ENCODE measurements around the gene KLK14. TPM values are rescaled to one million over a fixed set of nuclear protein-coding genes. Genes with fewer than 3 reads are reported as not detected.

KLK14 gene
- total RNA-seq, 4 donors from 2014 or later, result 1.1 to 6.6 TPM; not detected in 2

DNA sequence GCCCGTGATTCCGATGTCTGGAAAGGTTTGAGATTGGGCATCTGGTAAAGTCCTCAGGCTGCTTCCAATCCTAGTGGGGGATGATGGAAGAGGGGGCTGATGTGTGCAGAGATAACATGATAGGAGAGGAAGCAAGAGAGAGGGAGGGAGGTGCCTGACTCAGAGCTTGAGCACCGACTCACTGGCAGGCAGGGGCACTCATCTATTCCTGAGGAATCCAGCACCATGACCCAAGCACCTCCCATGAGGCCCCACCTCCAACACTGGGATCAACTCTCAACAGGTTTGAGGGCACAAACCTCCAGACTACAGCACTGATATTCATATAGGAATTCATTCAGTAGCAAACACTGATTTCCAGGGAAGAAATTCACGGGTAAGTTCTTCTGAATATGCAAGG is 36.4 kb upstream of the KLK14 start:
- H3K27ac ChIP-seq, result no peak overlapping the region
- no peaks in the 10 kb centered on the region for H3K36me3 ChIP-seq
- DNase-seq, result no peak
- H3K4me3 ChIP-seq, result no peak overlapping the region
- no peaks in the 10 kb centered on the region for H3K4me1 ChIP-seq
- H3K9me3 ChIP-seq, result no peaks in the 10 kb centered on the region
- H3K27me3 ChIP-seq, result no peaks in the 10 kb centered on the region
- TF ChIP-seq POLR2A (IDR thresholded peaks at IDR 0.05), result no peak
- TF ChIP-seq, protein P1, sequence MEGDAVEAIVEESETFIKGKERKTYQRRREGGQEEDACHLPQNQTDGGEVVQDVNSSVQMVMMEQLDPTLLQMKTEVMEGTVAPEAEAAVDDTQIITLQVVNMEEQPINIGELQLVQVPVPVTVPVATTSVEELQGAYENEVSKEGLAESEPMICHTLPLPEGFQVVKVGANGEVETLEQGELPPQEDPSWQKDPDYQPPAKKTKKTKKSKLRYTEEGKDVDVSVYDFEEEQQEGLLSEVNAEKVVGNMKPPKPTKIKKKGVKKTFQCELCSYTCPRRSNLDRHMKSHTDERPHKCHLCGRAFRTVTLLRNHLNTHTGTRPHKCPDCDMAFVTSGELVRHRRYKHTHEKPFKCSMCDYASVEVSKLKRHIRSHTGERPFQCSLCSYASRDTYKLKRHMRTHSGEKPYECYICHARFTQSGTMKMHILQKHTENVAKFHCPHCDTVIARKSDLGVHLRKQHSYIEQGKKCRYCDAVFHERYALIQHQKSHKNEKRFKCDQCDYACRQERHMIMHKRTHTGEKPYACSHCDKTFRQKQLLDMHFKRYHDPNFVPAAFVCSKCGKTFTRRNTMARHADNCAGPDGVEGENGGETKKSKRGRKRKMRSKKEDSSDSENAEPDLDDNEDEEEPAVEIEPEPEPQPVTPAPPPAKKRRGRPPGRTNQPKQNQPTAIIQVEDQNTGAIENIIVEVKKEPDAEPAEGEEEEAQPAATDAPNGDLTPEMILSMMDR (IDR thresholded peaks at IDR 0.05), result no peak

GRCh38 chr19:51116736-51117286 is 34.1 kb upstream of the KLK14 start:
- no peak for TF ChIP-seq POLR2A (IDR thresholded peaks at IDR 0.05)
- TF ChIP-seq, protein P1 (IDR thresholded peaks at IDR 0.05), result no peak
- DNase-seq, result no peak
- Histone ChIP-seq H3K4me3 (no peak overlapping the region), H3K27ac (no peak overlapping the region), H3K9me3 (no peaks in the 10 kb centered on the region), H3K36me3 (no peaks in the 10 kb centered on the region), H3K27me3 (no peaks in the 10 kb centered on the region), H3K4me1 (no peaks in the 10 kb centered on the region)

DNA sequence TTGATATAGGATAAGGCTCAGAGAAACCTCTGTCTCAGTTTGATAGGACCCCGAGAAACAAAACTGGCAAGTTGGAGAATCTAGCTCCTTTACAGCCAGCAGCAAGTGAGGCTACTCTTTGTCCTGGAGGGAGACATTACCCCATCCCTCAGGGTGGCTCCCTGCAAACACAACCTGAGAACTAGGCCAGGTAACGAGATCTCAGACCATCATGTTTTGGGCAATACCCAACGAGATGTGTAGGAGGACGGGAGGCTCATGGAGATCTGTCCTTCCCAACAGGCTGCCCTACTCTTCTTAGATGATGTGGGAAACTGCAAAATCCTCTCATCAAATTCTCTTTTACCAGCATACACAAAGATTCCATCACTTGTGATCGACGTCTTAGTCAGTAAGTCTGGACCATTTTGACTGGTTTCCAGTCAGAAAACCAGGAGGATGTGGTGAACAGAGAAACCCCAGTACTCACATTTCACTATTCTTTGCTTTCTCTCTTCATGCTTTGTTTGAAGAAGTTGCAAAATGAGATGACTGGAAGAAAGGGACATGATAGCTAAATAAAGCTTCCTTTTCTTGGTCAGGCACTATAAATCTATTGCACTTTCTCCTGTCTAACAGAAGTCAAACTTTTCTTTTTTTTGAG is 31.5 kb upstream of the KLK14 start:
- no peak overlapping the region for H3K27ac ChIP-seq
- H3K4me1 ChIP-seq, result no peaks in the 10 kb centered on the region
- no peaks in the 10 kb centered on the region for H3K36me3 ChIP-seq
- H3K4me3 ChIP-seq, result no peak overlapping the region
- no peak for DNase-seq
- no peaks in the 10 kb centered on the region for H3K27me3 ChIP-seq
- TF ChIP-seq POLR2A (IDR thresholded peaks at IDR 0.05), result no peak
- TF ChIP-seq, protein P1 (IDR thresholded peaks at IDR 0.05), result no peak
- no peaks in the 10 kb centered on the region for H3K9me3 ChIP-seq

- no peaks in the 10 kb centered on the region for H3K36me3 ChIP-seq
- DNase-seq, result no peak
- no peak overlapping the region for H3K4me3 ChIP-seq
- TF ChIP-seq POLR2A (IDR thresholded peaks at IDR 0.05), result no peak
- TF ChIP-seq, protein P1 (IDR thresholded peaks at IDR 0.05), result peak in 1 of 6 experiments; percentile 10
- H3K4me1 ChIP-seq, result peaks cover 0 to 16% (median 3%) of the 10 kb centered on the region in 4 donors
- no peaks in the 10 kb centered on the region for H3K27me3 ChIP-seq
- no peak overlapping the region for H3K27ac ChIP-seq
- no peaks in the 10 kb centered on the region for H3K9me3 ChIP-seq
These were observed 28.9 kb upstream of the KLK14 start for GRCh38 chr19:51111606-51112005.

DNA sequence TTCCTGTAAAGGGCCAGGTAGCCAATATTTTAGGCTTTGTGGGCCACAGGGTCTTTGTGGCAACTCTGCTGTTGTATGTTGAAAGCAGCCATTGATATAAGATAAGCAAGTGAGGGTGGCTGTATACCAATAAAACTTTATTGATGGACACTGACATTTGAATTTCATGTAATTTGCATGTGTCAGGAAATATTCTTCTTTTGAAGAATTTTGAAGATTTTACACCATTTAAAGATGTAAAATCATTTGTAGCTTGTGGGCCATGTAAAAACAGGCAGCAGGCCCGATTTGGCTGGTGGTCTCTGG is 27.9 kb upstream of the KLK14 start:
- no peaks in the 10 kb centered on the region for H3K27me3 ChIP-seq
- no peak overlapping the region for H3K4me3 ChIP-seq
- TF ChIP-seq, protein P1 (IDR thresholded peaks at IDR 0.05), result no peak
- no peak for TF ChIP-seq POLR2A (IDR thresholded peaks at IDR 0.05)
- no peaks in the 10 kb centered on the region for H3K36me3 ChIP-seq
- no peak overlapping the region for H3K27ac ChIP-seq
- DNase-seq, result no peak
- no peaks in the 10 kb centered on the region for H3K9me3 ChIP-seq
- peaks cover 0 to 16% (median 3%) of the 10 kb centered on the region in 4 donors for H3K4me1 ChIP-seq

All from Peyer's patch (tissue), 4 donors.